Ovary (tissue), 9 donors: ENCODE results near the gene HAGH. TPM values are rescaled to one million over a fixed set of nuclear protein-coding genes. Genes with fewer than 3 reads are reported as not detected.

Experiments
- DNase-seq, 5 donors: peaks; one replicate each; pipeline ENCODE4 v3.0.0-alpha.2; 2019 to 2020
- H3K27ac ChIP-seq, 2 donors: fragments of 200-600 bp; one replicate each; pipeline versions ENCODE4 v1.5.1 to v1.8.0; 2019 to 2022
- H3K27me3 ChIP-seq: fragments of 200-600 bp; one replicate; pipeline ENCODE4 v1.8.0; 2022
- H3K36me3 ChIP-seq: fragments of 200-600 bp; sonication (generic); one replicate; pipeline ENCODE4 v1.5.1; 2019
- H3K4me1 ChIP-seq: one replicate; pipeline ENCODE4 v1.8.1; 2013; ENCODE audit warnings: mild to moderate bottlenecking, moderate library complexity; ENCODE audit not compliant: insufficient read depth
- H3K4me3 ChIP-seq: fragments of 200-600 bp; sonication (generic); one replicate; pipeline ENCODE4 v1.5.1; 2017
- H3K9me3 ChIP-seq, 2 donors: fragments of 200-600 bp in 1 of 2; sonication (generic) in 1 of 2; one replicate each; pipeline versions ENCODE4 v1.5.1 to v1.8.1; 2013 to 2019; ENCODE audit warnings: mild to moderate bottlenecking in 1 of 2, moderate library complexity in 1 of 2
- EP300 ChIP-seq: sonication (generic); formaldehyde crosslinking; IDR thresholded peaks from one replicate; pipeline ENCODE4 v1.6.1; 2017; ENCODE audit warnings: antibody characterized with exemption
- POLR2A ChIP-seq: fragments of 450-650 bp; IDR thresholded peaks from one replicate; pipeline ENCODE4 v1.6.1; 2017; ENCODE audit warnings: antibody characterized with exemption, mild to moderate bottlenecking, moderate library complexity
- WGBS, 3 donors: extraction: QIAGEN DNeasy Blood & Tissue Kit in 1 of 3; methylation state at CpG; one replicate each; pipeline versions ENCODE4 v1.1.5 to v1.1.7; 2013 to 2017; 5-methylcytosine and 5-hydroxymethylcytosine counted together
- intact Hi-C, 4 donors: fragments of 100-400 bp; cut with DNase I; formaldehyde crosslinking; loops; one replicate each; pipeline versions ENCODE4 v1.11.0 to v1.15.1; 2022 to 2023
- polyA plus RNA-seq, 2 donors: library from polyadenylated mRNA; stranded (reverse); fragments of 200-250 nt in 1 of 2; fragments of 350-450 nt in 1 of 2; fragmentation: Illumina TruSeq in 1 of 2; extraction: RNeasy Lipid Tissue Mini Kit (QIAGEN cat#74804) in 1 of 2; gene quantifications; one replicate each; pipeline ENCODE4 v1.2.3, GENCODE V29; 2013 to 2014
- total RNA-seq, 7 donors: library from RNA; depleted of rRNA in 2 of 7; stranded (reverse); fragments of >200 nt in 2 of 7; fragmentation: NEBNext Ultra II Directional in 3 of 7; extraction: Animal tissue kit (Norgen Biotek cat#: 25700) in 3 of 7; gene quantifications; one replicate each; pipeline versions ENCODE4 v1.1.0 to v1.2.4, GENCODE V29; 2016 to 2023
- TF ChIP-seq, protein P1 (sequence below), 3 donors: fragments of 450-650 bp in 2 of 3; fragments of 200-600 bp in 1 of 3; IDR thresholded peaks; one replicate each; pipeline versions ENCODE4 v1.5.1 to v1.8.0; 2016 to 2022; ENCODE audit warnings: antibody characterized with exemption in 3 of 3, mild to moderate bottlenecking in 1 of 3
- donor health status: DM: no; HTN: no; CAD: no; lungs with moderate emphysema.
- donor health status: DM: no; HTN: no; CAD: no.
- donor health status: Bipolar disorder and iron deficiency.
- donor health status: DM: yes; HTN: yes; CAD: no.
- donor health status: DM: no; HTN: no; CAD: no.
- donor health status: DM: yes; HTN: yes; CAD: no.

Gene HAGH
- total and polyA plus RNA-seq, 9 donors: 7.7 to 70.2 (median 37.0) TPM

DNA sequence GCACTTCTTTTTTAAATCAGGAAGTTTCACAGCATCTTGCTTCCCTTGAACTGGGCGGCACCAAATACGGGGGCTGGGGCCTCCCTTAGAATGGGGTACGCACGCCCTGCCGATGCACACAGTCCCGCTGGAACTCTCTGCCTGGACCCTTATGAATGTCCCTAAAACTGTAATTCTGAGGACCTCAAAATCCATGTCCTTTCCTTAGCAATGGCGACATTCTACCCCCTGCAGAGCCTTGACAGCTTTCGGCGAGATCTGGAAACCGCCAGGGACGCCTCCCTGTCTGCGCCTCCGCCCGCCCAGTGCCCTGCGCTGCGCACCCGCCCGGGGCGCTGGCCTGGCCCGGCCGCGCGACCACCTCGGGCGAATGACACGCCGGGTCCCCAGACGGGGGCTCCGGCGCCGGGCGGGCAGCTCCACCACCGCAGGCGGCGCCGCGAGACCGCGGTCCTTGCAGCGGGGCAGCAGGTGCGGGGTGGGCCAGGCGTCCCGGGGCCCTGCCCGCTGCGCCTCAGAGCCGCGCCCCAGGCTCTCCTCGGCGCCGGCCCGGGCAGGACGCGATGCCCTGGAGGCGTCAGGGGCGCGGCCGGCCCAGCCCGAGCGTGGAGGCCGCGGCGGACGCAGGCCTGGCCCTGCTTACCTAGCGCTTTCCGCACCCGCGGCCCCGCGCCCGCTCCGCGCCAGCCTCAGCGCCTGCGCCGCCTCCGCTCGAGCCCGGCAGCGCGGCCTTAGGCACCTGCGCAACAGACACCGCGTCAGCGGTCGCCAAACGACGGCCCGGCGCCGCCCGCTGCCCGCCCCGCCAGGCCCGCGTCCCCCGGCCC lies 548 bp downstream of the HAGH start:
- Histone ChIP-seq H3K27me3 (no peaks in the 10 kb centered on the region), H3K36me3 (no peaks in the 10 kb centered on the region), H3K4me3 (peak overlapping the region; percentile 88), H3K27ac (peak overlapping the region in 1 of 2 donors; percentile 48), H3K9me3 (no peaks in the 10 kb centered on the region), H3K4me1 (peaks cover 7% of the 10 kb centered on the region)
- WGBS, 3 donors: 1 to 6% (median 5%) methylated on average over 21 to 96 of the region's 96 CpGs
- intact Hi-C loops: no loop called here
- peak in 1 of 5 donors; percentile 38 for DNase-seq
- TF ChIP-seq, protein P1, sequence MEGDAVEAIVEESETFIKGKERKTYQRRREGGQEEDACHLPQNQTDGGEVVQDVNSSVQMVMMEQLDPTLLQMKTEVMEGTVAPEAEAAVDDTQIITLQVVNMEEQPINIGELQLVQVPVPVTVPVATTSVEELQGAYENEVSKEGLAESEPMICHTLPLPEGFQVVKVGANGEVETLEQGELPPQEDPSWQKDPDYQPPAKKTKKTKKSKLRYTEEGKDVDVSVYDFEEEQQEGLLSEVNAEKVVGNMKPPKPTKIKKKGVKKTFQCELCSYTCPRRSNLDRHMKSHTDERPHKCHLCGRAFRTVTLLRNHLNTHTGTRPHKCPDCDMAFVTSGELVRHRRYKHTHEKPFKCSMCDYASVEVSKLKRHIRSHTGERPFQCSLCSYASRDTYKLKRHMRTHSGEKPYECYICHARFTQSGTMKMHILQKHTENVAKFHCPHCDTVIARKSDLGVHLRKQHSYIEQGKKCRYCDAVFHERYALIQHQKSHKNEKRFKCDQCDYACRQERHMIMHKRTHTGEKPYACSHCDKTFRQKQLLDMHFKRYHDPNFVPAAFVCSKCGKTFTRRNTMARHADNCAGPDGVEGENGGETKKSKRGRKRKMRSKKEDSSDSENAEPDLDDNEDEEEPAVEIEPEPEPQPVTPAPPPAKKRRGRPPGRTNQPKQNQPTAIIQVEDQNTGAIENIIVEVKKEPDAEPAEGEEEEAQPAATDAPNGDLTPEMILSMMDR (IDR thresholded peaks at IDR 0.05): peak in 1 of 3 donors; percentile 19
- TF ChIP-seq EP300: no peak

DNA sequence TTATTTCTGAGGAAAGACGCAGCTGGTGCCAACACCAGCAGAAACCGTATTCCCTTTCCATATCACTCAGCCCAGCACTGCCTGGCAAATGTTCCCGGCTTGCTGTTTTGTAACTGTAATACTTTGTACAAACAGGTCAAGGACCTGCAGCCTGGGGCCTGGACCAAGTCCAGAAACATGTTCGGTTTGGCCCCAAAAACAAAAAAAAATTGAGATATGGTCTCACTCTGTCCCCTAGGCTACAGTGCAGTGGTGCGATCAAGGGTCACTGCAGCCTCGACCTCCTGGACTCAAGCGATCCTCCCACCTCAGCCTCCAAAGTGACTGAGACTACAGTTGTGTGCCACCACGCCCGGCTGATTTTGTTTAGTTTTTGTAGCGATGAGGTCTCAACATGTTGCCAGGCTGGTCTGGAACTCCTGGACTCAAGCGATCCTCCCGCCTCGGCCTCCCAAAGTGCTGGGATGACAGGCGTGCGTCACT lies 1.2 kb downstream of the HAGH start:
- WGBS, 3 donors: 47 to 61% (median 56%) methylated on average over 15 of the region's 15 CpGs
- peak in 3 of 5 donors; percentile 47 to 64 (median 49) for DNase-seq
- H3K27ac ChIP-seq: peak overlapping the region in 1 of 2 donors; percentile 48
- no peaks in the 10 kb centered on the region for H3K36me3 ChIP-seq
- no peaks in the 10 kb centered on the region for H3K9me3 ChIP-seq
- TF ChIP-seq POLR2A (no peak), EP300 (no peak)
- TF ChIP-seq, protein P1 (IDR thresholded peaks at IDR 0.05): no peak
- intact Hi-C loops: no loop called here
- peak overlapping the region; percentile 88 for H3K4me3 ChIP-seq
- H3K27me3 ChIP-seq: no peaks in the 10 kb centered on the region
- H3K4me1 ChIP-seq: peaks cover 7% of the 10 kb centered on the region

DNA sequence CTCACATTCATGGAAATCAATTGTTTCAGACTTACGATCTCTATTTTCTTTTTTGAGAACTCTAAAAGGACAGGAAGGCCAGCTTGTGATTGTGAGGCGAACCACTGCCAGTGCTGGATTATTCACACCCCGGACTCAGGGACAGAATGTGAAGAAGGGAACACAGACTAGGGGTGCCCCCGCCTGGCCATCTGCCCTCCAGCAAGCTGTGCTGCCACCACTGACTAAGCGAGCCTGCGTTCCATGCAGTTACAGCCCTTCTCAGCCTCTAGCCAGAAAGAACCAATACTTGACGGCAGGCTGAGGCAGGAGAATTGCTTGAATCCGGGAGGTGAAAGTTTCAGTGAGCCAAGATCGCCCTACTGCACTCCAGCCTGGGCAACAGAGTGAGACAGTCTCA lies 2.8 kb downstream of the HAGH start:
- no peak for TF ChIP-seq POLR2A
- TF ChIP-seq, protein P1 (IDR thresholded peaks at IDR 0.05): no peak
- TF ChIP-seq EP300: no peak
- intact Hi-C loops: no loop called here

DNA sequence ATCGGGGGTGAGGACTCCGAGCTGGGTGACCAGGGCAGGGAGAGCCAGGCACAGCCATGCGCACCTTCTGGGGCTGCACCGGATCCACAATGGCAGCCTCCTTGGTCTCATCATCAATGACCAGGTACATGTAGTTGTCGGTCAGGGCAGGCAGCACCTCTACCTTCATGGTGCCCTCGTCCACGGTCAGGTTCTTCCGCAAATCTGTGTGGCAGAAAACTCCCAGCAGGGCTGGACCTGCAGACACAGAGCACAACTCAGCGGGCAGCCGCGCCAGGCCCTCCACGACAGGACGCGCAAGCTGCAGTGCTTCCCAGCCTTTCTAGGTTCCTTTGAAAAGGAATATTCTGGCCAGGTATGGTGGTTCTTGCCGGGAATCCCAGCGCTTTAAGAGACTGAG lies 3.8 kb downstream of the HAGH start:
- no peak for TF ChIP-seq EP300
- peaks cover 5% of the 10 kb centered on the region for H3K4me1 ChIP-seq
- intact Hi-C loops: no loop called here
- H3K27me3 ChIP-seq: no peaks in the 10 kb centered on the region
- peak in 1 of 5 donors; percentile 26 for DNase-seq
- WGBS, 3 donors: 88 to 97% (median 91%) methylated on average over 16 of the region's 16 CpGs
- no peak overlapping the region for H3K4me3 ChIP-seq
- no peaks in the 10 kb centered on the region for H3K9me3 ChIP-seq
- no peak overlapping the region for H3K27ac ChIP-seq
- H3K36me3 ChIP-seq: no peaks in the 10 kb centered on the region

More for the DNA sequence above, 2.8 kb downstream of the HAGH start:
- DNase-seq: no peak
- no peaks in the 10 kb centered on the region for H3K36me3 ChIP-seq
- WGBS, 3 donors: 61 to 68% (median 68%) methylated on average over 9 of the region's 9 CpGs
- peaks cover 5% of the 10 kb centered on the region for H3K4me1 ChIP-seq
- H3K4me3 ChIP-seq: no peak overlapping the region
- no peak overlapping the region for H3K27ac ChIP-seq
- no peaks in the 10 kb centered on the region for H3K9me3 ChIP-seq
- no peaks in the 10 kb centered on the region for H3K27me3 ChIP-seq
